Thyroid gland (tissue), 4 donors: ENCODE data around the gene OR6C68. TPM values are rescaled to one million over a fixed set of nuclear protein-coding genes. Genes with fewer than 3 reads are reported as not detected.

ENCODE experiments used
- DNase-seq, 2 donors: peaks; one replicate each; pipeline ENCODE4 v3.0.0-alpha.2; 2019
- H3K27ac ChIP-seq, 3 donors: fragments of 200-600 bp; sonication (generic); 1 replicate in 2 of 3; 2 replicates in 1 of 3; pipeline ENCODE4 v1.5.1; 2016 to 2019; ENCODE audit warnings: mild to moderate bottlenecking in 1 of 3, moderate library complexity in 1 of 3
- H3K27me3 ChIP-seq: fragments of 200-600 bp; sonication (generic); one replicate; pipeline ENCODE4 v1.5.1; 2019
- H3K36me3 ChIP-seq, 2 donors: fragments of 200-600 bp; sonication (generic); one replicate each; pipeline ENCODE4 v1.5.1; 2016 to 2019
- H3K4me1 ChIP-seq, 2 donors: fragments of 200-600 bp; sonication (generic); one replicate each; pipeline ENCODE4 v1.5.1; 2017 to 2019
- H3K4me3 ChIP-seq, 3 donors: fragments of 200-600 bp; sonication (generic); replicated peaks in 1 of 3; 1 replicate in 2 of 3; 2 replicates in 1 of 3; pipeline ENCODE4 v1.5.1; 2016; ENCODE audit warnings: mild to moderate bottlenecking in 1 of 3
- H3K9me3 ChIP-seq: fragments of 200-600 bp; sonication (generic); one replicate; pipeline ENCODE4 v1.5.1; 2017
- POLR2A ChIP-seq, 2 donors: fragments of 450-650 bp; IDR thresholded peaks; one replicate each; pipeline ENCODE4 v1.6.1; 2017; ENCODE audit warnings: antibody characterized with exemption in 2 of 2, mild to moderate bottlenecking in 2 of 2, moderate library complexity in 1 of 2
- intact Hi-C: fragments of 100-400 bp; cut with DNase I; formaldehyde crosslinking; loops from one replicate; pipeline ENCODE4 v1.15.1; 2023
- total RNA-seq, 4 donors: library from RNA; depleted of rRNA; stranded (reverse); fragments of >200 nt; gene quantifications; one replicate each; pipeline ENCODE4 v1.2.3, GENCODE V29; 2016
- TF ChIP-seq, protein P1 (sequence below), 6 experiments: fragments of 200-600 bp in 3 of 6; fragments of 450-650 bp in 3 of 6; sonication (generic) in 3 of 6; IDR thresholded peaks; one replicate each; pipeline ENCODE4 v1.5.1; 2016 to 2019; ENCODE audit warnings: antibody characterized with exemption in 6 of 6, mild to moderate bottlenecking in 2 of 6, inconsistent platforms in 1 of 6, moderate library complexity in 1 of 6

Gene OR6C68
- total RNA-seq, 4 donors from 2014 or later: not detected

GRCh38 chr12:55516391-55516790 is 24.2 kb downstream of the OR6C68 start:
- Histone ChIP-seq H3K27me3 (no peaks in the 10 kb centered on the region), H3K36me3 (no peaks in the 10 kb centered on the region), H3K27ac (no peak overlapping the region), H3K9me3 (no peaks in the 10 kb centered on the region), H3K4me3 (no peak overlapping the region), H3K4me1 (no peaks in the 10 kb centered on the region)
- no peak for DNase-seq
- no peak for TF ChIP-seq POLR2A (IDR thresholded peaks at IDR 0.05)
- TF ChIP-seq, protein P1, sequence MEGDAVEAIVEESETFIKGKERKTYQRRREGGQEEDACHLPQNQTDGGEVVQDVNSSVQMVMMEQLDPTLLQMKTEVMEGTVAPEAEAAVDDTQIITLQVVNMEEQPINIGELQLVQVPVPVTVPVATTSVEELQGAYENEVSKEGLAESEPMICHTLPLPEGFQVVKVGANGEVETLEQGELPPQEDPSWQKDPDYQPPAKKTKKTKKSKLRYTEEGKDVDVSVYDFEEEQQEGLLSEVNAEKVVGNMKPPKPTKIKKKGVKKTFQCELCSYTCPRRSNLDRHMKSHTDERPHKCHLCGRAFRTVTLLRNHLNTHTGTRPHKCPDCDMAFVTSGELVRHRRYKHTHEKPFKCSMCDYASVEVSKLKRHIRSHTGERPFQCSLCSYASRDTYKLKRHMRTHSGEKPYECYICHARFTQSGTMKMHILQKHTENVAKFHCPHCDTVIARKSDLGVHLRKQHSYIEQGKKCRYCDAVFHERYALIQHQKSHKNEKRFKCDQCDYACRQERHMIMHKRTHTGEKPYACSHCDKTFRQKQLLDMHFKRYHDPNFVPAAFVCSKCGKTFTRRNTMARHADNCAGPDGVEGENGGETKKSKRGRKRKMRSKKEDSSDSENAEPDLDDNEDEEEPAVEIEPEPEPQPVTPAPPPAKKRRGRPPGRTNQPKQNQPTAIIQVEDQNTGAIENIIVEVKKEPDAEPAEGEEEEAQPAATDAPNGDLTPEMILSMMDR (IDR thresholded peaks at IDR 0.05): no peak
- intact Hi-C loops: no loop called here

Other genes starting within 250 kb of the OR6C68 start
- gene OR6C74, start 247.8 kb upstream of the OR6C68 start, total RNA-seq: not detected
- not detected for gene OR6C6, start 195.8 kb upstream of the OR6C68 start, total RNA-seq
- not detected for gene OR6C1, start 178.0 kb upstream of the OR6C68 start, total RNA-seq
- not detected for gene OR6C3, start 161.6 kb upstream of the OR6C68 start, total RNA-seq
- not detected for gene OR6C75, start 129.4 kb upstream of the OR6C68 start, total RNA-seq
- gene OR6C65, start 91.8 kb upstream of the OR6C68 start, total RNA-seq: not detected
- not detected for gene OR6C76, start 66.1 kb upstream of the OR6C68 start, total RNA-seq
- gene OR6C2, start 48.3 kb upstream of the OR6C68 start, total RNA-seq: not detected
- gene OR6C70, start 22.2 kb upstream of the OR6C68 start, total RNA-seq: not detected
- not detected for gene OR6C4, start 57.2 kb downstream of the OR6C68 start, total RNA-seq
- not detected for gene OR2AP1, start 80.1 kb downstream of the OR6C68 start, total RNA-seq
- not detected for gene OR10P1, start 144.5 kb downstream of the OR6C68 start, total RNA-seq
- 10 to 100 TPM in 2 of 4 donors, 1 to 10 TPM in 2; 7.9 to 16.9 (median 9.8) TPM for gene ITGA7, start 215.5 kb downstream of the OR6C68 start, total RNA-seq
- 100 to 1,000 TPM; 117 to 440 (median 246) TPM for gene BLOC1S1, start 223.7 kb downstream of the OR6C68 start, total RNA-seq
- 1 to 10 TPM in 3 of 4 donors, under 1 TPM in 1; 0.94 to 9.7 (median 6.8) TPM for gene RDH5, start 228.0 kb downstream of the OR6C68 start, total RNA-seq
- 1,000 to 10,000 TPM in 3 of 4 donors, 100 to 1,000 TPM in 1; 683 to 1,145 (median 1,122) TPM for gene CD63, start 236.6 kb downstream of the OR6C68 start, total RNA-seq